Neuronal stem cell (in vitro differentiated cells): ENCODE measurements around the gene IFI30.

Experiments used
- DNase-seq: peaks from one replicate; pipeline ENCODE4 v3.0.0-alpha.2; 2013; ENCODE audit warnings: low spot score
- H2AFZ ChIP-seq: one replicate; pipeline ENCODE4 v1.6.1; 2013; ENCODE audit warnings: mild to moderate bottlenecking, low read length, inconsistent platforms
- H2AK5ac ChIP-seq: 2 replicates; pipeline ENCODE4 v1.6.1; 2013; ENCODE audit warnings: low read depth, mild to moderate bottlenecking, inconsistent platforms, low read length, moderate library complexity, mixed read lengths
- H2BK120ac ChIP-seq: 2 replicates; pipeline ENCODE4 v1.6.1; 2013; ENCODE audit warnings: low read depth, mild to moderate bottlenecking, inconsistent platforms, low read length, moderate library complexity, mixed read lengths
- H2BK12ac ChIP-seq: one replicate; pipeline ENCODE4 v1.6.1; 2013; ENCODE audit warnings: low read length, inconsistent platforms
- H2BK15ac ChIP-seq: 2 replicates; pipeline ENCODE4 v1.6.1; 2013; ENCODE audit warnings: mild to moderate bottlenecking, low read length, inconsistent platforms, mixed read lengths
- H2BK5ac ChIP-seq: one replicate; pipeline ENCODE4 v1.6.1; 2013; ENCODE audit warnings: inconsistent platforms, mild to moderate bottlenecking, low read length, moderate library complexity
- H3K14ac ChIP-seq: one replicate; pipeline ENCODE4 v1.6.1; 2013; ENCODE audit warnings: low read length, inconsistent platforms
- H3K18ac ChIP-seq: 2 replicates; pipeline ENCODE4 v1.6.1; 2013; ENCODE audit warnings: low read length, inconsistent platforms
- H3K23ac ChIP-seq: 2 replicates; pipeline ENCODE4 v1.6.1; 2013; ENCODE audit warnings: low read depth, mild to moderate bottlenecking, mixed read lengths, low read length, inconsistent platforms; ENCODE audit not compliant: poor library complexity
- H3K27ac ChIP-seq: replicated peaks from 3 replicates; pipeline ENCODE4 v1.5.1; 2013; ENCODE audit warnings: low read length, inconsistent platforms
- H3K27me3 ChIP-seq, 3 experiments: 2 replicates each; pipeline ENCODE4 v1.6.1; 2013; ENCODE audit warnings: low read length in 3 of 3, mild to moderate bottlenecking in 2 of 3, inconsistent platforms in 1 of 3, low read depth in 1 of 3, mixed read lengths in 1 of 3, moderate library complexity in 1 of 3; ENCODE audit not compliant: control insufficient read depth in 3 of 3, insufficient read depth in 3 of 3
- H3K36me3 ChIP-seq, 2 donors: replicated peaks in 1 of 2; 2 replicates each; pipeline ENCODE4 v1.6.1; 2013; ENCODE audit warnings: low read length in 2 of 2; ENCODE audit not compliant: control insufficient read depth in 2 of 2, insufficient read depth in 2 of 2
- H3K4ac ChIP-seq: 2 replicates; pipeline ENCODE4 v1.6.1; 2013; ENCODE audit warnings: inconsistent platforms, mild to moderate bottlenecking, low read length, moderate library complexity
- H3K4me1 ChIP-seq, 2 donors: 1 replicate in 1 of 2; 2 replicates in 1 of 2; pipeline ENCODE4 v1.6.1; 2013; ENCODE audit warnings: low read length in 2 of 2, low read depth in 1 of 2; ENCODE audit not compliant: control insufficient read depth in 2 of 2, insufficient read depth in 1 of 2
- H3K4me2 ChIP-seq: one replicate; pipeline ENCODE4 v1.6.1; 2013; ENCODE audit warnings: mild to moderate bottlenecking, low read length, inconsistent platforms; ENCODE audit not compliant: insufficient read depth, poor library complexity, severe bottlenecking
- H3K4me3 ChIP-seq, 2 donors: 2 replicates each; pipeline ENCODE4 v1.5.1; 2013; ENCODE audit warnings: low read length in 2 of 2, mild to moderate bottlenecking in 2 of 2, inconsistent platforms in 1 of 2, moderate library complexity in 1 of 2
- H3K79me1 ChIP-seq: one replicate; pipeline ENCODE4 v1.6.1; 2013; ENCODE audit warnings: low read depth, mild to moderate bottlenecking, inconsistent platforms, low read length, moderate library complexity
- H3K9ac ChIP-seq: one replicate; pipeline ENCODE4 v1.6.1; 2013; ENCODE audit warnings: mild to moderate bottlenecking, low read depth, low read length, inconsistent platforms; ENCODE audit not compliant: poor library complexity
- H3K9me3 ChIP-seq, 2 donors: replicated peaks in 1 of 2; 2 replicates each; pipeline versions ENCODE3 to v1.6.1; 2013; ENCODE audit warnings: low read length in 2 of 2, mild to moderate bottlenecking in 2 of 2, inconsistent platforms in 1 of 2, low read depth in 1 of 2, mixed read lengths in 1 of 2, moderate library complexity in 1 of 2; ENCODE audit not compliant: control insufficient read depth in 2 of 2, insufficient read depth in 1 of 2
- H4K8ac ChIP-seq: one replicate; pipeline ENCODE4 v1.6.1; 2013; ENCODE audit warnings: low read depth, mild to moderate bottlenecking, inconsistent platforms, low read length, moderate library complexity
- H4K91ac ChIP-seq: one replicate; pipeline ENCODE4 v1.6.1; 2013; ENCODE audit warnings: low read length, low read depth, mild to moderate bottlenecking, inconsistent platforms; ENCODE audit not compliant: poor library complexity
- WGBS, 2 donors: extraction: QIAGEN DNeasy Blood & Tissue Kit; methylation state at CpG; one replicate each; pipeline ENCODE4 v1.1.7; 2013; ENCODE audit warnings: missing lambda C conversion rate in 2 of 2, mixed read lengths in 1 of 2; ENCODE audit not compliant: insufficient read length in 2 of 2, insufficient replicate concordance in 1 of 2; ENCODE audit errors: extremely low coverage in 2 of 2; 5-methylcytosine and 5-hydroxymethylcytosine counted together

Gene IFI30

GRCh38 chr19:18198374-18198773 lies 24.8 kb downstream of the IFI30 start:
- no peak for DNase-seq
- no CpG with 5 or more reads among the region's 6 CpGs for WGBS, 2 donors

GRCh38 chr19:18202397-18202777 lies 28.8 kb downstream of the IFI30 start:
- Histone ChIP-seq H2BK5ac (no peak overlapping the region), H3K9ac (no peak overlapping the region), H2BK120ac (no peak overlapping the region), H3K27ac (no peak overlapping the region), H3K4me2 (no peak overlapping the region), H3K4me1 (peaks cover 15% of the 10 kb centered on the region in 2 donors), H3K4me3 (peak overlapping the region in 1 of 2 donors; percentile 46), H3K36me3 (peaks cover 0 to 26% of the 10 kb centered on the region in 2 donors), H2AFZ (no peak overlapping the region), H4K91ac (no peak overlapping the region), H3K27me3 (peaks cover 0 to 18% (median 6%) of the 10 kb centered on the region in 3 experiments), H3K4ac (no peak overlapping the region), H3K18ac (peak overlapping the region; percentile 13), H2BK12ac (no peak overlapping the region), H3K23ac (peak overlapping the region; percentile 75), H3K79me1 (peaks cover 6% of the 10 kb centered on the region), H3K14ac (no peak overlapping the region), H2AK5ac (peak overlapping the region; percentile 20), H4K8ac (no peak overlapping the region), H2BK15ac (peak overlapping the region; percentile 30), H3K9me3 (peaks cover 0 to 2% of the 10 kb centered on the region in 2 donors)
- DNase-seq, result no peak
- WGBS, 2 donors, result no CpG with 5 or more reads among the region's 24 CpGs

More at GRCh38 chr19:18198374-18198773, 24.8 kb downstream of the IFI30 start:
- H3K4me3 ChIP-seq, result no peak overlapping the region
- H3K79me1 ChIP-seq, result peaks cover 6% of the 10 kb centered on the region
- H2BK5ac ChIP-seq, result no peak overlapping the region
- no peak overlapping the region for H3K14ac ChIP-seq
- H3K27me3 ChIP-seq, result peaks cover 0 to 14% (median 5%) of the 10 kb centered on the region in 3 experiments
- no peak overlapping the region for H2AFZ ChIP-seq
- no peak overlapping the region for H2BK12ac ChIP-seq
- no peak overlapping the region for H4K8ac ChIP-seq
- no peak overlapping the region for H3K4ac ChIP-seq
- no peak overlapping the region for H3K18ac ChIP-seq
- peaks cover 11 to 14% of the 10 kb centered on the region in 2 donors for H3K4me1 ChIP-seq
- H3K9ac ChIP-seq, result no peak overlapping the region
- no peak overlapping the region for H3K23ac ChIP-seq
- H4K91ac ChIP-seq, result no peak overlapping the region
- peaks cover 0 to 2% of the 10 kb centered on the region in 2 donors for H3K9me3 ChIP-seq
- H2AK5ac ChIP-seq, result no peak overlapping the region
- peaks cover 8 to 43% of the 10 kb centered on the region in 2 donors for H3K36me3 ChIP-seq
- no peak overlapping the region for H3K27ac ChIP-seq
- no peak overlapping the region for H2BK15ac ChIP-seq
- no peak overlapping the region for H2BK120ac ChIP-seq
- H3K4me2 ChIP-seq, result no peak overlapping the region

GRCh38 chr19:18202778-18203407 lies 29.3 kb downstream of the IFI30 start:
- peak overlapping the region; percentile 90 for H3K18ac ChIP-seq
- H4K91ac ChIP-seq, result peak overlapping the region; percentile 89
- H2AK5ac ChIP-seq, result peak overlapping the region; percentile 96
- H3K4me3 ChIP-seq, result peak overlapping the region; percentile 68 to 81
- no peak for DNase-seq
- H2BK15ac ChIP-seq, result peak overlapping the region; percentile 85
- H3K9me3 ChIP-seq, result peaks cover 0 to 2% of the 10 kb centered on the region in 2 donors
- no peak overlapping the region for H2BK120ac ChIP-seq
- H3K14ac ChIP-seq, result peak overlapping the region; percentile 100
- peaks cover 15% of the 10 kb centered on the region in 2 donors for H3K4me1 ChIP-seq
- H3K27me3 ChIP-seq, result peaks cover 0 to 18% (median 6%) of the 10 kb centered on the region in 3 experiments
- peak overlapping the region; percentile 98 for H3K23ac ChIP-seq
- H3K4ac ChIP-seq, result no peak overlapping the region
- H4K8ac ChIP-seq, result peak overlapping the region; percentile 65
- H2AFZ ChIP-seq, result peak overlapping the region; percentile 86
- no peak overlapping the region for H3K27ac ChIP-seq
- peaks cover 0 to 23% of the 10 kb centered on the region in 2 donors for H3K36me3 ChIP-seq
- H3K4me2 ChIP-seq, result peak overlapping the region; percentile 91
- peak overlapping the region; percentile 82 for H2BK12ac ChIP-seq
- peaks cover 6% of the 10 kb centered on the region for H3K79me1 ChIP-seq
- H2BK5ac ChIP-seq, result no peak overlapping the region
- peak overlapping the region; percentile 91 for H3K9ac ChIP-seq
- WGBS, 2 donors, result no CpG with 5 or more reads among the region's 32 CpGs

- Histone ChIP-seq H2BK5ac (no peak overlapping the region), H3K18ac (peak overlapping the region; percentile 90), H3K27me3 (peaks cover 0 to 18% (median 6%) of the 10 kb centered on the region in 3 experiments), H3K4me2 (peak overlapping the region; percentile 91), H3K4me3 (peak overlapping the region; percentile 68 to 81), H4K91ac (peak overlapping the region; percentile 89), H4K8ac (no peak overlapping the region), H3K36me3 (peaks cover 0 to 17% of the 10 kb centered on the region in 2 donors), H2BK120ac (no peak overlapping the region), H2BK12ac (peak overlapping the region; percentile 82), H3K4me1 (peaks cover 15% of the 10 kb centered on the region in 2 donors), H3K27ac (no peak overlapping the region), H3K9ac (peak overlapping the region; percentile 91), H3K4ac (no peak overlapping the region), H3K79me1 (peaks cover 6% of the 10 kb centered on the region), H2AK5ac (peak overlapping the region; percentile 96), H3K9me3 (peaks cover 0 to 2% of the 10 kb centered on the region in 2 donors), H2BK15ac (peak overlapping the region; percentile 85), H3K23ac (peak overlapping the region; percentile 98), H3K14ac (peak overlapping the region; percentile 100), H2AFZ (peak overlapping the region; percentile 86)
- no peak for DNase-seq
- WGBS, 2 donors, result no CpG with 5 or more reads among the region's 38 CpGs
Observed at GRCh38 chr19:18203408-18203862, 29.8 kb downstream of the IFI30 start.
